ENCODE data around the gene STARD13. TPM values are rescaled to one million over a fixed set of nuclear protein-coding genes. Genes with fewer than 3 reads are reported as not detected.

Gene STARD13
- total RNA-seq, 1 donor from 2014 or later: 2.0 TPM

- H3K36me3 Mint-ChIP-seq: peaks cover 8% of the 10 kb centered on the region
- Histone ChIP-seq H3F3A (ENCODE audit: low read depth) (no peaks in the 10 kb centered on the region), H3K36me3 (peaks cover 4% of the 10 kb centered on the region), H3K4me3 (no peak overlapping the region), H3K27me3 (no peaks in the 10 kb centered on the region), H3K9me3 (ENCODE audit: low read depth) (peaks cover 6% of the 10 kb centered on the region), H3K27ac (no peak overlapping the region), H3K4me2 (no peak overlapping the region), H3K9ac (no peak overlapping the region), H4K20me1 (ENCODE audit: low read depth) (no peaks in the 10 kb centered on the region), H2AFZ (replicated peaks) (no peak overlapping the region), H3K79me2 (ENCODE audit: low read depth) (no peaks in the 10 kb centered on the region), H3K4me1 (peaks cover 3% of the 10 kb centered on the region)
- no peak overlapping the region for H3K4me3 Mint-ChIP-seq
- H3K9me3 Mint-ChIP-seq: peaks cover 12% of the 10 kb centered on the region
- TF ChIP-seq EZH2phosphoT487 (IDR thresholded peaks at IDR 0.05) (no peak), EZH2 (IDR thresholded peaks at IDR 0.05) (no peak), CTCF (IDR thresholded peaks at IDR 0.05) (no peak)
- H3K27me3 Mint-ChIP-seq (ENCODE audit: insufficient read depth, low read depth): no peaks in the 10 kb centered on the region
- no peaks in the 10 kb centered on the region for H3K4me1 Mint-ChIP-seq
- no peak for DNase-seq (ENCODE audit: low spot score)
- no peak overlapping the region for H3K27ac Mint-ChIP-seq
Measured at GRCh38 chr13:33235564-33235963, 50.0 kb downstream of the STARD13 start.

GRCh38 chr13:33235078-33235477 lies 50.5 kb downstream of the STARD13 start:
- no peak overlapping the region for H3K4me3 ChIP-seq
- TF ChIP-seq EZH2phosphoT487 (IDR thresholded peaks at IDR 0.05) (no peak), CTCF (IDR thresholded peaks at IDR 0.05) (no peak), EZH2 (IDR thresholded peaks at IDR 0.05) (no peak)
- no peak overlapping the region for H3K4me2 ChIP-seq
- H3K79me2 ChIP-seq (ENCODE audit: low read depth): no peaks in the 10 kb centered on the region
- Mint-ChIP-seq H3K36me3 (peaks cover 7% of the 10 kb centered on the region), H3K27ac (no peak overlapping the region), H3K4me1 (no peaks in the 10 kb centered on the region), H3K4me3 (no peak overlapping the region), H3K9me3 (peaks cover 9% of the 10 kb centered on the region), H3K27me3 (ENCODE audit: insufficient read depth, low read depth) (no peaks in the 10 kb centered on the region)
- H3K27me3 ChIP-seq: no peaks in the 10 kb centered on the region
- no peaks in the 10 kb centered on the region for H3F3A ChIP-seq (ENCODE audit: low read depth)
- no peak overlapping the region for H3K9ac ChIP-seq
- DNase-seq (ENCODE audit: low spot score): no peak
- peaks cover 2% of the 10 kb centered on the region for H3K9me3 ChIP-seq (ENCODE audit: low read depth)
- no peak overlapping the region for H3K27ac ChIP-seq
- peaks cover 3% of the 10 kb centered on the region for H3K4me1 ChIP-seq
- no peak overlapping the region for H2AFZ ChIP-seq (replicated peaks)
- no peaks in the 10 kb centered on the region for H4K20me1 ChIP-seq (ENCODE audit: low read depth)
- H3K36me3 ChIP-seq: peaks cover 2% of the 10 kb centered on the region

- Histone ChIP-seq H3K4me3 (no peak overlapping the region), H3K27ac (no peak overlapping the region), H4K20me1 (ENCODE audit: low read depth) (no peaks in the 10 kb centered on the region), H2AFZ (replicated peaks) (no peak overlapping the region), H3K36me3 (no peaks in the 10 kb centered on the region), H3K4me1 (peaks cover 14% of the 10 kb centered on the region), H3F3A (ENCODE audit: low read depth) (peaks cover 12% of the 10 kb centered on the region), H3K4me2 (no peak overlapping the region), H3K79me2 (ENCODE audit: low read depth) (no peaks in the 10 kb centered on the region), H3K9me3 (ENCODE audit: low read depth) (no peaks in the 10 kb centered on the region), H3K9ac (no peak overlapping the region), H3K27me3 (no peaks in the 10 kb centered on the region)
- no peak for TF ChIP-seq EZH2phosphoT487 (IDR thresholded peaks at IDR 0.05)
- no peak for TF ChIP-seq EZH2 (IDR thresholded peaks at IDR 0.05)
- TF ChIP-seq CTCF (IDR thresholded peaks at IDR 0.05): no peak
- H3K4me1 Mint-ChIP-seq: peaks cover 13% of the 10 kb centered on the region
- no peak overlapping the region for H3K4me3 Mint-ChIP-seq
- no peak overlapping the region for H3K27ac Mint-ChIP-seq
- H3K36me3 Mint-ChIP-seq: peaks cover 4% of the 10 kb centered on the region
- no peaks in the 10 kb centered on the region for H3K27me3 Mint-ChIP-seq (ENCODE audit: insufficient read depth, low read depth)
- no peak for DNase-seq (ENCODE audit: low spot score)
- peaks cover 4% of the 10 kb centered on the region for H3K9me3 Mint-ChIP-seq
Measured at GRCh38 chr13:33233547-33233946, 52.0 kb downstream of the STARD13 start.
